Subcutaneous abdominal adipose tissue (tissue), 5 donors: ENCODE results near the gene ALDOB.
"Not testable (repeated sequence)": the region's sequence is repeated elsewhere in the genome, so short reads cannot be mapped to it uniquely, and the experiment has no call there.

Source experiments
- H3K27ac ChIP-seq: one replicate; pipeline ENCODE4 v1.7.0; 2013; ENCODE audit warnings: low read depth, mild to moderate bottlenecking, inconsistent platforms, low read length, moderate library complexity
- H3K27me3 ChIP-seq, 5 donors: one replicate each; pipeline ENCODE4 v1.7.0; 2013; ENCODE audit warnings: low read length in 5 of 5, inconsistent platforms in 1 of 5; ENCODE audit not compliant: control insufficient read depth in 5 of 5, insufficient read depth in 4 of 5
- H3K36me3 ChIP-seq, 5 donors: one replicate each; pipeline ENCODE4 v1.7.0; 2013; ENCODE audit warnings: low read length in 5 of 5; ENCODE audit not compliant: control insufficient read depth in 5 of 5, insufficient read depth in 5 of 5
- H3K4me1 ChIP-seq, 5 donors: one replicate each; pipeline ENCODE4 v1.7.0; 2013; ENCODE audit warnings: low read length in 5 of 5, mild to moderate bottlenecking in 3 of 5, moderate library complexity in 1 of 5; ENCODE audit not compliant: control insufficient read depth in 5 of 5, insufficient read depth in 5 of 5
- H3K4me3 ChIP-seq, 5 donors: one replicate each; pipeline ENCODE4 v1.7.0; 2013; ENCODE audit warnings: low read length in 5 of 5, low read depth in 1 of 5
- H3K9ac ChIP-seq, 5 donors: one replicate each; pipeline ENCODE4 v1.7.0; 2013; ENCODE audit warnings: low read length in 5 of 5, mild to moderate bottlenecking in 4 of 5, moderate library complexity in 3 of 5
- H3K9me3 ChIP-seq, 5 donors: one replicate each; pipeline ENCODE4 v1.7.0; 2013; ENCODE audit warnings: low read length in 5 of 5; ENCODE audit not compliant: control insufficient read depth in 5 of 5
- donor health status: healthy.
- donor health status: healthy.
- donor health status: healthy.
- donor health status: healthy.
- donor health status: healthy.

The ALDOB gene

GRCh38 chr9:101398068-101398929 is 37.3 kb downstream of the ALDOB start, which contains the start of the genes MRPL50 and ZNF189:
Gene MRPL50 (minus strand): TSS chr9:101398618. CDS start chr9:101398592, 26 bp downstream.
Gene ZNF189 (plus strand): TSS chr9:101398851. CDS start chr9:101399157, 306 bp downstream.
- Histone ChIP-seq H3K27ac (peak within 1 kb of the TSS; percentile 93), H3K4me3 (peak within 1 kb of the TSS; percentile 73 to 99 (median 91)), H3K9me3 (peaks cover 3 to 8% (median 3%) of the 10 kb centered on the region in 5 donors), H3K9ac (peak within 1 kb of the TSS; percentile 91 to 98 (median 96)), H3K4me1 (peaks cover 6 to 34% (median 31%) of the 10 kb centered on the region in 5 donors), H3K27me3 (no peaks in the 10 kb centered on the region), H3K36me3 (peaks cover 29 to 34% (median 32%) of the 10 kb centered on the region in 5 donors)

- peaks cover 25 to 28% (median 27%) of the 10 kb centered on the region in 5 donors for H3K36me3 ChIP-seq
- peak overlapping the region; percentile 71 to 91 (median 87) for H3K9ac ChIP-seq
- H3K4me1 ChIP-seq = peaks cover 6 to 34% (median 31%) of the 10 kb centered on the region in 5 donors
- no peaks in the 10 kb centered on the region for H3K27me3 ChIP-seq
- peaks cover 0 to 7% (median 3%) of the 10 kb centered on the region in 5 donors for H3K9me3 ChIP-seq
- peak overlapping the region; percentile 93 for H3K27ac ChIP-seq
- H3K4me3 ChIP-seq = peak overlapping the region; percentile 73 to 99 (median 91)
Observed at GRCh38 chr9:101397746-101398067, 37.9 kb downstream of the ALDOB start.

GRCh38 chr9:101394687-101395086 is 40.9 kb downstream of the ALDOB start:
- Histone ChIP-seq H3K4me3 (no peak overlapping the region), H3K27ac (no peak overlapping the region), H3K27me3 (no peaks in the 10 kb centered on the region), H3K4me1 (peaks cover 3 to 22% (median 19%) of the 10 kb centered on the region in 5 donors), H3K36me3 (peaks cover 8 to 21% (median 11%) of the 10 kb centered on the region in 5 donors), H3K9me3 (peaks cover 0 to 6% (median 3%) of the 10 kb centered on the region in 5 donors), H3K9ac (no peak overlapping the region)

GRCh38 chr9:101393135-101393534 is 42.4 kb downstream of the ALDOB start:
- Histone ChIP-seq H3K27ac (no peak overlapping the region), H3K9ac (no peak overlapping the region), H3K9me3 (peaks cover 0 to 6% (median 3%) of the 10 kb centered on the region in 5 donors), H3K4me1 (peaks cover 3 to 15% (median 12%) of the 10 kb centered on the region in 5 donors), H3K4me3 (no peak overlapping the region), H3K36me3 (peaks cover 14 to 34% (median 23%) of the 10 kb centered on the region in 5 donors), H3K27me3 (no peaks in the 10 kb centered on the region)

- Histone ChIP-seq H3K27me3 (no peaks in the 10 kb centered on the region), H3K9me3 (peaks cover 0 to 10% (median 7%) of the 10 kb centered on the region in 5 donors), H3K27ac (no peak overlapping the region), H3K4me1 (no peaks in the 10 kb centered on the region), H3K4me3 (no peak overlapping the region), H3K9ac (no peak overlapping the region), H3K36me3 (peaks cover 14 to 34% (median 24%) of the 10 kb centered on the region in 5 donors)
Observed at GRCh38 chr9:101388507-101388993, 47.0 kb downstream of the ALDOB start.

- Histone ChIP-seq H3K27ac (no peak overlapping the region), H3K9me3 (peaks cover 0 to 8% (median 5%) of the 10 kb centered on the region in 5 donors), H3K4me3 (no peak overlapping the region), H3K4me1 (no peaks in the 10 kb centered on the region), H3K27me3 (no peaks in the 10 kb centered on the region), H3K9ac (no peak overlapping the region), H3K36me3 (peaks cover 14 to 30% (median 24%) of the 10 kb centered on the region in 5 donors)
Observed at GRCh38 chr9:101387871-101388506, 47.6 kb downstream of the ALDOB start.

- not testable (repeated sequence) for H3K9ac ChIP-seq
Observed at GRCh38 chr9:101384873-101385536, 50.6 kb downstream of the ALDOB start, which contains the start of gene BAAT. Gene BAAT (minus strand): TSS chr9:101385006. CDS start chr9:101371404, 13,602 bp downstream.

GRCh38 chr9:101383361-101383760 is 52.2 kb downstream of the ALDOB start:
- no peak overlapping the region for H3K9ac ChIP-seq

More at GRCh38 chr9:101384873-101385536, 50.6 kb downstream of the ALDOB start, which contains the start of gene BAAT:
- not testable (repeated sequence) for H3K4me3 ChIP-seq, H3K27ac ChIP-seq, H3K27me3 ChIP-seq, H3K4me1 ChIP-seq, H3K9me3 ChIP-seq
- H3K36me3 ChIP-seq = peaks cover 7 to 18% (median 17%) of the 10 kb centered on the region in 5 donors

GRCh38 chr9:101381833-101382342 is 53.7 kb downstream of the ALDOB start:
- Histone ChIP-seq H3K36me3 (no peaks in the 10 kb centered on the region), H3K4me3 (no peak overlapping the region), H3K27me3 (no peaks in the 10 kb centered on the region), H3K9ac (no peak overlapping the region), H3K9me3 (peaks cover 0 to 6% (median 3%) of the 10 kb centered on the region in 5 donors), H3K27ac (no peak overlapping the region), H3K4me1 (no peaks in the 10 kb centered on the region)

More at GRCh38 chr9:101383361-101383760, 52.2 kb downstream of the ALDOB start:
- Histone ChIP-seq H3K9me3 (peaks cover 0 to 6% (median 3%) of the 10 kb centered on the region in 5 donors), H3K27me3 (no peaks in the 10 kb centered on the region), H3K36me3 (peaks cover 0 to 6% (median 2%) of the 10 kb centered on the region in 5 donors), H3K27ac (no peak overlapping the region), H3K4me3 (no peak overlapping the region), H3K4me1 (no peaks in the 10 kb centered on the region)
